Retina (tissue), 1 donor: ENCODE data around the gene INSIG1.
A peak's percentile ranks its signal among the peaks of the same experiment; 100 is the strongest.

Experiments used
- DNase-seq: peaks from one replicate; pipeline ENCODE4 v3.0.0-alpha.2; 2016

INSIG1 gene

DNA sequence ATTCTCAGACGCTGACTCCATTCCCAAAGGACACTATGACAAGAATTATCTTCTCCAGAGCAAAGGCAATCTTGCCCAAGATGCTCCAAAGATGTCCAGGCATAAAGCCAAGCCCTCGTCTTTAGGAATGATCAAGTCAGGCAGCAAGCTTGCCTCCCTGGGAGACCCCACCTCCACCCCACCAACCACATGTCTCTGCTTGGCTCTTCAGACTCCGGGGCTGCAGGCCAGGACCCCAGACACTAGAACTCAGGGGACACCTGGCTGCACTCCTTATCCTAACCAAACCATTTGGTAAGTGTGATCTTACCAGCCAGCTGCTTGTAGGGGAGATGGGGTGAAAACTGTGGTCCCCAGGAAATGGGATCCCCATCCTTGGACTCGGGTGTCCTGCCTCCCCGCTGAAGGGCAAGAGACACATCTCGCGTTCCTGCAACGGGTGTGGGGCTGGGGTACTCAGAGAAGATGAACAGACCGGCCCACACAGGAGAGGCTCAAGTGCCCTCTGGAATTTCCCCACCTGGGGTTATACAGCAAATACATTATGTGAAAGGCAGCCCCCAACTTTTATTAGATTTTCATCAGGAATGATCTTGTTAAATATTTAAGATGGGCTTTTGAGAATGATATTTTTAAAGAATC is 55.7 kb downstream of the INSIG1 start:
- no peak for DNase-seq

DNA sequence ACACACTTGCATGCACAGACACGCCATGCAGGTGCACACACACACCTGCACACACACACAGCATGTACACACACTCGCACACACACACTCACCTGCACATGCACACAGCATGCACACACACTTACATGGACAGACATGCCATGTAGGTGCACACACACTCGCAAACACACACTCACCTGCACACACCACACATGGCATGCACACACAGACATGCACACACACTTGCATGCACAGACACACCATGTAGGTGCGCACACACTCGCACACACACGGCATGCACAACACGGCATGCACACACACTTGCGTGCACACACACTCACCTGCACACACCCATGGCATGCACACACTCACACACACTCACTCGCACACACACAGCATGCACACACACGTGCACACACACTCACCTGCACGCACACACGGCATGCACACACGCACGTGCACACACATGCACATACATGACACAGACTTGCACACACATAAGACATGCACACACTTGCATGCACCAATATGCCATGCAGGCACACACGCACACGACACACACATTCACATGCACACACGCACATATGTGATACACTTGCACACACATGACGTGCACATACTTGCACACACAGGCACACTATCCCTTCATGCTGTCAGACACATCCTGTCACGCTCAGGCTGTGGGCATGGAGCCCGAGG is 56.8 kb downstream of the INSIG1 start:
- no peak for DNase-seq

GRCh38 chr7:155355176-155355575 is 57.5 kb downstream of the INSIG1 start:
- DNase-seq = no peak

- DNase-seq = no peak
These were observed 58.1 kb downstream of the INSIG1 start for GRCh38 chr7:155355745-155356144.

DNA sequence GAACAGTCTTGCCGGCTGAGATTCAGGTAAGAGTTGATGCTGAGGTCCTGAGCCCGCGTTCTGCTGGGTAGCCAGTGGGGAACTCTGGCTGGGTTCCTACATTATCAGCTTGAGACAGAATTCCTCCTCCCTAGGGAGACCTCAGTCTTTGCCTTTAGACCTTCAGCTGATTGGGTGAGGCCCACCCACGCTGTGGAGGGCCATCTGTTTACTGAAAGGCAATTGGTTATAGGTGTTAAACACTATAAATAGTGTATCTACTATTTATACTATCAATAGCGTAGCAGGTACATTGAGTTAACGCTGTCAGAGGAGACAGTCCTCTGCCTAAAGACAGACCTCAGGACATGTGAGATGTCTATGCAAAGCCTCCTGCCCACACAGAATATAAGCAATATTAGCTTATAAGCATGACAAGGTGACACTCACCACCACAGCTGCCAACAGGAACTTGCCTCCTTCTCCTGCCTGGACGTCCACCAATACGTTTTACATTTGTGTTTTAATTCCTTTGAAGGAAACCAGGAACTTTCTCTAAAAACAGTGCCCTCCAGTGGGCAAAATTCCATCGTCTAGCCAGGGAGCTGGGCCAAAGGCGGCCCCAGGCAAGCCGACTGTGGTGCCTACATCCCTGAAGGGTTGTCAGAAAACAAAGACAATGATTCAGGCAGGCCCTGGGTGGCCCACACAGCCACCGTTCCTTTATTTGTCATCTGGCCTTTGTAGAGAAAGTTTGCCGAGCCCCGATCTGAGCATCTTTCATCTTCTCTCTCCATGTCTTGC is 58.8 kb downstream of the INSIG1 start:
- DNase-seq = peak; percentile 55

DNA sequence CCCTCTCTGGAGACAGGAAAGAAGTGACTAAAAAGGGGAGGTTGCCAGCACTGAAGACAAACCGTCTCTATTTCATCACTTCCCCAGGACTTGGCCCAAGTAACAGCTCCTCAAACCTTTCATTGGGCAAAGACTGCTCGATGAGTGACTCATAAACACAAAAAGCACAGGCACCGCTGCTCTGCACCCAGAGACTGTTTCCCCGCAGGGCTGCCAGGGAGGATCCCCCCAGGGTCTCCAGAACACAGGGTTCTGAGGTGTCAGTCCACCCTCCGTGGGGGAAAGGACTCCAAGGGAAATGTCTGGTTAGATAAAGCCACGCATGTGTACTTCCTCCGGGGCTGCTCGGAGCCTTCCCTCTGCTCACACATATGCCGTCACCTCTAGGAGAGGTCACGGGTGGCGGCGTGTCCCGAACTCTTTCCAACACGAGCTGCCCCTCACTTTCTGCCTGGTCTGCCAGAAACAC is 59.9 kb downstream of the INSIG1 start:
- DNase-seq = no peak

- DNase-seq = peak; percentile 54
These were observed 60.6 kb downstream of the INSIG1 start for GRCh38 chr7:155358066-155358947.

DNA sequence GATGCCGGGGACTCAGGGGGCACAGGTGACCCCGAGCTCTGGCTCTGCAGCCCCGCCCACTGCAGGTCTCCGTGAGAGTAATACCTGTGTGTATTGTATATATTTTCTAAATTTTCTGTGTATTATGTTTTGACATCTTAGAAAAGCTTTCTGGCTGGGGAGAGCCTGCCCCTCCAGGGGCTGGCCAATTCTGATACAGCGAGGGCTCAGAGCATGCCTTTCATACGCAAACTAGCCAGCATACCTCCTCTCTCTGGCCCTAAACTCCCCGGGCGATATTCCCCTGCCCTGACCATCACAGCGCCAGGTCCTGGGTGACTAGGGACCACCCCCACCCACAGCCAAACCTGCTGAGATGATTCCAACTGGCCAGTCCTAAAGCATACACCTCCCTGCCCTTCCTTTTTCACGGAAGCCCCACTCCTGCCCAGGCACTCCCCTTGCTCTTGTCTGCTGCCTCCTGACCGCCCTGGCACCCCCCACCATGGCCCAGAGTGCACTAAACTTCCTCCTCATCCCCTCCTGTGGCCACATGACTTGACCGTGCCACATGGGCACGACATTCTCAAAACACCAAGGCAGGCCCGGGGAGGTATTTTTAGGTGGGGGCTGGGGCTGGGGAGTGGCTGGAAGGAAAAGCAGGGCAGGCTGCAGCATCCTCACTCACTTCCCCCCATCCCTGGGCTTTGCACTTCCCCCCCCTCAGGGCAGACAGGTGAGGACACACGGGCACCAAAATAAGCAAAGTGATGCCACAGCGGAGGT is 61.5 kb downstream of the INSIG1 start:
- no peak for DNase-seq
